WTC11 (cell line): ENCODE results near the gene ACYP2. TPM values are rescaled to one million over a fixed set of nuclear protein-coding genes. Genes with fewer than 3 reads are reported as not detected.
"Not testable (repeated sequence)": the region's sequence is repeated elsewhere in the genome, so short reads cannot be mapped to it uniquely, and the experiment has no call there.

ENCODE experiments used
- ATAC-seq: fragments of 200-7000 bp; cut with Tn5 transposase; 2 replicates; pipeline ENCODE4 v1.10.0; 2021; ENCODE audit warnings: mild to moderate bottlenecking, moderate library complexity
- CTCF ChIA-PET: fragments of 300-600 bp; sonication (Branson Sonifier 250); formaldehyde crosslinking; loops from one replicate; lab custom pipeline; 2021; ENCODE audit warnings: antibody characterized with exemption; lab: Charles Lee
- POLR2A ChIA-PET: fragments of 350-600 bp; sonication (Branson Sonifier 250); formaldehyde crosslinking; loops from one replicate; lab custom pipeline; 2021; ENCODE audit warnings: antibody characterized with exemption; lab: Charles Lee
- DNase-seq: peaks from one replicate; pipeline ENCODE4 v3.0.0; 2021; ENCODE audit warnings: low spot score
- H3K27ac Mint-ChIP-seq: 2 replicates; pipeline ENCODE4 v1.8.0; 2021; ENCODE audit warnings: mixed read lengths
- H3K27me3 Mint-ChIP-seq: 2 replicates; pipeline ENCODE4 v1.8.0; 2021; ENCODE audit warnings: low read depth, mild to moderate bottlenecking, moderate library complexity, mixed read lengths
- H3K36me3 Mint-ChIP-seq: 2 replicates; pipeline ENCODE4 v1.8.0; 2021; ENCODE audit warnings: mixed read lengths
- H3K4me1 Mint-ChIP-seq: 2 replicates; pipeline ENCODE4 v1.8.0; 2022; ENCODE audit warnings: mixed read lengths
- H3K4me3 Mint-ChIP-seq: 2 replicates; pipeline ENCODE4 v1.8.0; 2021; ENCODE audit warnings: mild to moderate bottlenecking, moderate library complexity, mixed read lengths
- H3K9me3 Mint-ChIP-seq: 2 replicates; pipeline ENCODE4 v1.8.0; 2021; ENCODE audit warnings: mixed read lengths
- AFF4 ChIP-seq: sonication (generic); formaldehyde crosslinking; IDR thresholded peaks from 2 replicates; pipeline ENCODE4 v1.8.1; 2023; ENCODE audit warnings: mild to moderate bottlenecking, missing genetic modification reagents, borderline replicate concordance
- CREM ChIP-seq: sonication (generic); formaldehyde crosslinking; IDR thresholded peaks from 2 replicates; pipeline ENCODE4 v1.8.1; 2022; ENCODE audit warnings: mild to moderate bottlenecking, missing genetic modification reagents, moderate library complexity
- FOXP1 ChIP-seq: sonication (generic); formaldehyde crosslinking; IDR thresholded peaks from 2 replicates; pipeline ENCODE4 v1.8.0; 2022; ENCODE audit warnings: missing genetic modification reagents, mild to moderate bottlenecking, moderate library complexity, borderline replicate concordance
- GRHL2 ChIP-seq: fragments of 250-450 bp; sonication (Bioruptor Pico); IDR thresholded peaks from 2 replicates; pipeline ENCODE4 v1.8.0; 2022; ENCODE audit warnings: mild to moderate bottlenecking, moderate library complexity; ENCODE audit not compliant: insufficient replicate concordance, severe bottlenecking
- JAZF1 ChIP-seq: fragments of 250-450 bp; sonication (Bioruptor Pico); IDR thresholded peaks from 2 replicates; pipeline ENCODE4 v1.9.0; 2021; ENCODE audit warnings: moderate library complexity, mild to moderate bottlenecking, inconsistent platforms
- NR1H2 ChIP-seq: sonication (generic); formaldehyde crosslinking; IDR thresholded peaks from 2 replicates; pipeline ENCODE4 v1.9.0; 2021; ENCODE audit warnings: mild to moderate bottlenecking, moderate library complexity, missing genetic modification reagents
- NR3C1 ChIP-seq: sonication (generic); formaldehyde crosslinking; conservative IDR thresholded peaks from 2 replicates; pipeline ENCODE4 v1.8.1; 2023; ENCODE audit warnings: low read depth, mild to moderate bottlenecking, missing genetic modification reagents
- SMAD4 ChIP-seq: sonication (generic); formaldehyde crosslinking; IDR thresholded peaks from 2 replicates; pipeline ENCODE4 v1.8.0; 2022; ENCODE audit warnings: mild to moderate bottlenecking, missing genetic modification reagents
- TCF7 ChIP-seq: sonication (generic); formaldehyde crosslinking; IDR thresholded peaks from 2 replicates; pipeline ENCODE4 v1.8.0; 2022; ENCODE audit warnings: mild to moderate bottlenecking, low read depth, missing genetic modification reagents, moderate library complexity
- TEAD1 ChIP-seq: sonication (generic); formaldehyde crosslinking; IDR thresholded peaks from 2 replicates; pipeline ENCODE4 v1.8.0; 2022; ENCODE audit warnings: mild to moderate bottlenecking, missing genetic modification reagents
- ZNF263 ChIP-seq: sonication (generic); formaldehyde crosslinking; IDR thresholded peaks from 2 replicates; pipeline ENCODE4 v1.8.1; 2022; ENCODE audit warnings: low read depth, mild to moderate bottlenecking, moderate library complexity, missing genetic modification reagents
- ZNF671 ChIP-seq: fragments of 250-450 bp; sonication (Bioruptor Pico); IDR thresholded peaks from 2 replicates; pipeline ENCODE4 v1.8.0; 2021; ENCODE audit warnings: mild to moderate bottlenecking
- total RNA-seq: library from RNA; stranded (reverse); gene quantifications from 3 replicates; pipeline ENCODE4 v1.2.3, GENCODE V29; 2021
- TF ChIP-seq, protein P1 (sequence below): sonication (generic); formaldehyde crosslinking; IDR thresholded peaks from 2 replicates; pipeline ENCODE4 v1.8.0; 2022; ENCODE audit warnings: mild to moderate bottlenecking, missing genetic modification reagents
- TF ChIP-seq, protein P2 (sequence below): sonication (generic); formaldehyde crosslinking; IDR thresholded peaks from 2 replicates; pipeline ENCODE4 v1.8.0; 2023; ENCODE audit warnings: missing genetic modification reagents, mild to moderate bottlenecking, borderline replicate concordance
- TF ChIP-seq, protein P3 (sequence below): sonication (generic); formaldehyde crosslinking; IDR thresholded peaks from 2 replicates; pipeline ENCODE4 v1.8.0; 2022; ENCODE audit warnings: mild to moderate bottlenecking, missing genetic modification reagents
- TF ChIP-seq, protein P4 (sequence below): sonication (generic); formaldehyde crosslinking; IDR thresholded peaks from 2 replicates; pipeline ENCODE4 v1.8.1; 2022; ENCODE audit warnings: low read depth, missing genetic modification reagents, borderline replicate concordance
- TF ChIP-seq, protein P5 (sequence below): sonication (generic); formaldehyde crosslinking; IDR thresholded peaks from 2 replicates; pipeline ENCODE4 v1.8.1; 2022; ENCODE audit warnings: low read depth, mild to moderate bottlenecking, moderate library complexity, missing genetic modification reagents, borderline replicate concordance

ACYP2 gene
- total RNA-seq, 1 experiment from 2014 or later, result 4.4 TPM

DNA sequence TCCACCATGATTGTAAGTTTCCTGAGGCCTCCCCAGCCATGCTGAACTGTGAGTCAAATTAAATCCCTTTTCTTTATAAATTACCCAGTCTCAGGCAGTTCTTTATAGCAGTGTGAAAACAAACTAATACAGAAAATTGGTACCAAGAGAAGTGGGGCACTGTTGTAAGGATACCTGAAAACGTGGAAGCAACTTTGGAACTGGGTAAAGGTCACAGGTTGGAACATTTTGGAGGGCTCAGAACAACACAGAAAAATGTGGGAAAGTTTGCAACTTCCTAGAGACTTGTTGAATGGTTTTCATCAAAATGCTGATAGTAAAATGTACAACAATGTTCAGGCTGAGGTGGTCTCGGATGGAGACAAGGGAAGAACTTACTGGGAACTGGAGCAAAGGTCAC is 209.1 kb downstream of the ACYP2 start:
- peaks cover 14% of the 10 kb centered on the region for H3K27me3 Mint-ChIP-seq
- H3K4me3 Mint-ChIP-seq, CTCF ChIA-PET, H3K27ac Mint-ChIP-seq, POLR2A ChIA-PET, DNase-seq, ATAC-seq, H3K4me1 Mint-ChIP-seq: not testable (repeated sequence)
- H3K9me3 Mint-ChIP-seq, result peaks cover 28% of the 10 kb centered on the region
- peaks cover 15% of the 10 kb centered on the region for H3K36me3 Mint-ChIP-seq

- ChIA-PET POLR2A (no interaction called here), CTCF (no interaction called here)
- peaks cover 20% of the 10 kb centered on the region for H3K27me3 Mint-ChIP-seq
- DNase-seq (no peak), ATAC-seq (no peak)
- H3K36me3 Mint-ChIP-seq, result peaks cover 15% of the 10 kb centered on the region
- H3K4me1 Mint-ChIP-seq, result peaks cover 5% of the 10 kb centered on the region
- H3K27ac Mint-ChIP-seq, result no peak overlapping the region
- TF ChIP-seq JAZF1 (CRISPR knock-in tag) (no peak), FOXP1 (CRISPR knock-in tag) (no peak), ZNF671 (CRISPR knock-in tag) (no peak), NR1H2 (CRISPR knock-in tag) (no peak), TCF7 (CRISPR knock-in tag) (no peak), NR3C1 (no peak), TEAD1 (no peak), SMAD4 (no peak)
- TF ChIP-seq, protein P1, sequence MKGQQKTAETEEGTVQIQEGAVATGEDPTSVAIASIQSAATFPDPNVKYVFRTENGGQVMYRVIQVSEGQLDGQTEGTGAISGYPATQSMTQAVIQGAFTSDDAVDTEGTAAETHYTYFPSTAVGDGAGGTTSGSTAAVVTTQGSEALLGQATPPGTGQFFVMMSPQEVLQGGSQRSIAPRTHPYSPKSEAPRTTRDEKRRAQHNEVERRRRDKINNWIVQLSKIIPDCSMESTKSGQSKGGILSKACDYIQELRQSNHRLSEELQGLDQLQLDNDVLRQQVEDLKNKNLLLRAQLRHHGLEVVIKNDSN (CRISPR knock-in tag), result no peak
- TF ChIP-seq, protein P2, sequence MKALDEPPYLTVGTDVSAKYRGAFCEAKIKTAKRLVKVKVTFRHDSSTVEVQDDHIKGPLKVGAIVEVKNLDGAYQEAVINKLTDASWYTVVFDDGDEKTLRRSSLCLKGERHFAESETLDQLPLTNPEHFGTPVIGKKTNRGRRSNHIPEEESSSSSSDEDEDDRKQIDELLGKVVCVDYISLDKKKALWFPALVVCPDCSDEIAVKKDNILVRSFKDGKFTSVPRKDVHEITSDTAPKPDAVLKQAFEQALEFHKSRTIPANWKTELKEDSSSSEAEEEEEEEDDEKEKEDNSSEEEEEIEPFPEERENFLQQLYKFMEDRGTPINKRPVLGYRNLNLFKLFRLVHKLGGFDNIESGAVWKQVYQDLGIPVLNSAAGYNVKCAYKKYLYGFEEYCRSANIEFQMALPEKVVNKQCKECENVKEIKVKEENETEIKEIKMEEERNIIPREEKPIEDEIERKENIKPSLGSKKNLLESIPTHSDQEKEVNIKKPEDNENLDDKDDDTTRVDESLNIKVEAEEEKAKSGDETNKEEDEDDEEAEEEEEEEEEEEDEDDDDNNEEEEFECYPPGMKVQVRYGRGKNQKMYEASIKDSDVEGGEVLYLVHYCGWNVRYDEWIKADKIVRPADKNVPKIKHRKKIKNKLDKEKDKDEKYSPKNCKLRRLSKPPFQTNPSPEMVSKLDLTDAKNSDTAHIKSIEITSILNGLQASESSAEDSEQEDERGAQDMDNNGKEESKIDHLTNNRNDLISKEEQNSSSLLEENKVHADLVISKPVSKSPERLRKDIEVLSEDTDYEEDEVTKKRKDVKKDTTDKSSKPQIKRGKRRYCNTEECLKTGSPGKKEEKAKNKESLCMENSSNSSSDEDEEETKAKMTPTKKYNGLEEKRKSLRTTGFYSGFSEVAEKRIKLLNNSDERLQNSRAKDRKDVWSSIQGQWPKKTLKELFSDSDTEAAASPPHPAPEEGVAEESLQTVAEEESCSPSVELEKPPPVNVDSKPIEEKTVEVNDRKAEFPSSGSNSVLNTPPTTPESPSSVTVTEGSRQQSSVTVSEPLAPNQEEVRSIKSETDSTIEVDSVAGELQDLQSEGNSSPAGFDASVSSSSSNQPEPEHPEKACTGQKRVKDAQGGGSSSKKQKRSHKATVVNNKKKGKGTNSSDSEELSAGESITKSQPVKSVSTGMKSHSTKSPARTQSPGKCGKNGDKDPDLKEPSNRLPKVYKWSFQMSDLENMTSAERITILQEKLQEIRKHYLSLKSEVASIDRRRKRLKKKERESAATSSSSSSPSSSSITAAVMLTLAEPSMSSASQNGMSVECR (CRISPR knock-in tag), result no peak
- TF ChIP-seq, protein P3, sequence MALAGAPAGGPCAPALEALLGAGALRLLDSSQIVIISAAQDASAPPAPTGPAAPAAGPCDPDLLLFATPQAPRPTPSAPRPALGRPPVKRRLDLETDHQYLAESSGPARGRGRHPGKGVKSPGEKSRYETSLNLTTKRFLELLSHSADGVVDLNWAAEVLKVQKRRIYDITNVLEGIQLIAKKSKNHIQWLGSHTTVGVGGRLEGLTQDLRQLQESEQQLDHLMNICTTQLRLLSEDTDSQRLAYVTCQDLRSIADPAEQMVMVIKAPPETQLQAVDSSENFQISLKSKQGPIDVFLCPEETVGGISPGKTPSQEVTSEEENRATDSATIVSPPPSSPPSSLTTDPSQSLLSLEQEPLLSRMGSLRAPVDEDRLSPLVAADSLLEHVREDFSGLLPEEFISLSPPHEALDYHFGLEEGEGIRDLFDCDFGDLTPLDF (CRISPR knock-in tag), result no peak
- peaks cover 28% of the 10 kb centered on the region for H3K9me3 Mint-ChIP-seq
- H3K4me3 Mint-ChIP-seq, result no peak overlapping the region
Observed at GRCh38 chr2:54325148-54325547, 209.7 kb downstream of the ACYP2 start.

- Mint-ChIP-seq H3K27me3 (peaks cover 38% of the 10 kb centered on the region), H3K4me3 (peak overlapping the region; percentile 69), H3K27ac (no peak overlapping the region), H3K36me3 (peaks cover 7% of the 10 kb centered on the region), H3K4me1 (peaks cover 10% of the 10 kb centered on the region), H3K9me3 (peaks cover 20% of the 10 kb centered on the region)
- CTCF ChIA-PET, result interaction anchor here (0.6 to 2.8 kb wide), 5 partner anchors 122 to 336 kb away, joined by 3 to 12 read pairs (median 4); no protein-coding TSS in a partner anchor
- POLR2A ChIA-PET, result no interaction called here
- no peak for ATAC-seq
- DNase-seq, result no peak
- TF ChIP-seq GRHL2 (no peak), CREM (CRISPR knock-in tag) (no peak), TCF7 (CRISPR knock-in tag) (no peak), AFF4 (no peak), ZNF671 (CRISPR knock-in tag) (no peak), ZNF263 (no peak)
- TF ChIP-seq, protein P4, sequence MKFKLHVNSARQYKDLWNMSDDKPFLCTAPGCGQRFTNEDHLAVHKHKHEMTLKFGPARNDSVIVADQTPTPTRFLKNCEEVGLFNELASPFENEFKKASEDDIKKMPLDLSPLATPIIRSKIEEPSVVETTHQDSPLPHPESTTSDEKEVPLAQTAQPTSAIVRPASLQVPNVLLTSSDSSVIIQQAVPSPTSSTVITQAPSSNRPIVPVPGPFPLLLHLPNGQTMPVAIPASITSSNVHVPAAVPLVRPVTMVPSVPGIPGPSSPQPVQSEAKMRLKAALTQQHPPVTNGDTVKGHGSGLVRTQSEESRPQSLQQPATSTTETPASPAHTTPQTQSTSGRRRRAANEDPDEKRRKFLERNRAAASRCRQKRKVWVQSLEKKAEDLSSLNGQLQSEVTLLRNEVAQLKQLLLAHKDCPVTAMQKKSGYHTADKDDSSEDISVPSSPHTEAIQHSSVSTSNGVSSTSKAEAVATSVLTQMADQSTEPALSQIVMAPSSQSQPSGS, result no peak
- TF ChIP-seq, protein P5, sequence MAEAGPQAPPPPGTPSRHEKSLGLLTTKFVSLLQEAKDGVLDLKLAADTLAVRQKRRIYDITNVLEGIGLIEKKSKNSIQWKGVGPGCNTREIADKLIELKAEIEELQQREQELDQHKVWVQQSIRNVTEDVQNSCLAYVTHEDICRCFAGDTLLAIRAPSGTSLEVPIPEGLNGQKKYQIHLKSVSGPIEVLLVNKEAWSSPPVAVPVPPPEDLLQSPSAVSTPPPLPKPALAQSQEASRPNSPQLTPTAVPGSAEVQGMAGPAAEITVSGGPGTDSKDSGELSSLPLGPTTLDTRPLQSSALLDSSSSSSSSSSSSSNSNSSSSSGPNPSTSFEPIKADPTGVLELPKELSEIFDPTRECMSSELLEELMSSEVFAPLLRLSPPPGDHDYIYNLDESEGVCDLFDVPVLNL (CRISPR knock-in tag), result no peak
Observed at GRCh38 chr2:54329482-54330161, 214.2 kb downstream of the ACYP2 start.
